GM12878 (cell line): Measurements from ENCODE around the gene COPB1. TPM values are rescaled to one million over a fixed set of nuclear protein-coding genes. Genes with fewer than 3 reads are reported as not detected.

ENCODE experiments used
- ATF3 ChIP-seq: IDR thresholded peaks from 2 replicates; pipeline ENCODE4 v1.6.1; 2011; ENCODE audit warnings: low read depth, mild to moderate bottlenecking, low read length, moderate library complexity, borderline replicate concordance; ENCODE audit errors: extremely low read depth
- BMI1 ChIP-seq: fragments of 450-650 bp; IDR thresholded peaks from 2 replicates; pipeline ENCODE4 v1.6.1; 2016; ENCODE audit warnings: mild to moderate bottlenecking, moderate library complexity, borderline replicate concordance
- CEBPZ ChIP-seq: fragments of 150-350 bp; IDR thresholded peaks from 2 replicates; pipeline ENCODE4 v1.6.1; 2016; ENCODE audit warnings: low read depth, low read length
- ETV6 ChIP-seq, 2 experiments: fragments of 450-650 bp in 1 of 2; IDR thresholded peaks in 1 of 2; conservative IDR thresholded peaks in 1 of 2; 2 replicates each; pipeline ENCODE4 v1.6.1; 2014; ENCODE audit warnings: antibody characterized with exemption in 1 of 2, borderline replicate concordance in 1 of 2, low read depth in 1 of 2, mild to moderate bottlenecking in 1 of 2, moderate library complexity in 1 of 2
- MEF2B ChIP-seq: fragments of 450-650 bp; IDR thresholded peaks from 2 replicates; pipeline ENCODE4 v1.6.1; 2018; ENCODE audit warnings: mild to moderate bottlenecking, moderate library complexity; ENCODE audit not compliant: partially characterized antibody, poor library complexity, severe bottlenecking
- MLLT1 ChIP-seq: fragments of 450-650 bp; IDR thresholded peaks from 2 replicates; pipeline ENCODE4 v1.6.1; 2016; ENCODE audit warnings: mild to moderate bottlenecking
- MTA3 ChIP-seq: IDR thresholded peaks from 2 replicates; pipeline ENCODE4 v1.6.1; 2012; ENCODE audit warnings: low read length, inconsistent platforms, borderline replicate concordance
- NKRF ChIP-seq: fragments of 450-650 bp; conservative IDR thresholded peaks from 2 replicates; pipeline ENCODE4 v1.6.1; 2017; ENCODE audit warnings: mild to moderate bottlenecking, moderate library complexity
- NR2C1 ChIP-seq: fragments of 450-650 bp; IDR thresholded peaks from 2 replicates; pipeline ENCODE4 v1.6.1; 2017; ENCODE audit warnings: antibody characterized with exemption, mild to moderate bottlenecking, moderate library complexity
- PAX8 ChIP-seq: fragments of 450-650 bp; IDR thresholded peaks from 2 replicates; pipeline ENCODE4 v1.6.1; 2017; ENCODE audit warnings: mild to moderate bottlenecking, moderate library complexity
- RAD21 ChIP-seq: IDR thresholded peaks from 2 replicates; pipeline ENCODE4 v1.6.1; 2011; ENCODE audit warnings: mild to moderate bottlenecking, low read depth, low read length, moderate library complexity; ENCODE audit not compliant: insufficient read depth
- SUPT20H ChIP-seq: IDR thresholded peaks from 2 replicates; pipeline ENCODE4 v1.6.1; 2011; ENCODE audit warnings: low read depth, mild to moderate bottlenecking, low read length, moderate library complexity, borderline replicate concordance; ENCODE audit not compliant: control insufficient read depth
- SUZ12 ChIP-seq: fragments of 200-600 bp; sonication (generic); IDR thresholded peaks from one replicate; pipeline ENCODE4 v1.6.1; 2018; ENCODE audit warnings: antibody characterized with exemption, mild to moderate bottlenecking; ENCODE audit not compliant: unreplicated experiment
- TCF12 ChIP-seq: IDR thresholded peaks from 2 replicates; pipeline ENCODE4 v1.6.1; 2011; ENCODE audit warnings: low read depth, mild to moderate bottlenecking, low read length
- ZNF274 ChIP-seq: IDR thresholded peaks from one replicate; pipeline ENCODE4 v1.8.0; 2011; ENCODE audit not compliant: insufficient read length, insufficient read depth
- ZNF384 ChIP-seq: IDR thresholded peaks from 2 replicates; pipeline ENCODE4 v1.6.1; 2012; ENCODE audit warnings: low read depth, mild to moderate bottlenecking, low read length, improper control_type of control experiment, borderline replicate concordance
- ZNF592 ChIP-seq: fragments of 450-650 bp; IDR thresholded peaks from 2 replicates; pipeline ENCODE4 v1.6.1; 2017; ENCODE audit warnings: mild to moderate bottlenecking, moderate library complexity
- polyA plus RNA-seq, 11 experiments: library from polyadenylated mRNA; depleted of rRNA in 4 of 11; unstranded in 6 of 11; stranded (reverse) in 5 of 11; fragments of >200 nt; fragmentation: Nextera tagmentation in 4 of 11; fragmentation: Illumina TruSeq in 1 of 11; extraction: Ambion mirVana in 4 of 11; extraction: Trizol in 1 of 11; gene quantifications; 1 replicate in 1 of 11; 2 replicates in 10 of 11; pipeline versions ENCODE4 v1.2.1 to v1.2.3, GENCODE V29; 2011 to 2016; ENCODE audit warnings: inconsistent platforms in 2 of 11, missing spikeins in 2 of 11, low read depth in 1 of 11
- total RNA-seq, 4 experiments: library from RNA; depleted of rRNA in 3 of 4; stranded (reverse); fragments of >200 nt in 3 of 4; fragmentation: Illumina TruSeq in 1 of 4; extraction: Trizol in 1 of 4; gene quantifications; 2 replicates each; pipeline versions ENCODE4 v1.2.1 to v1.2.3, GENCODE V29; 2013 to 2021

COPB1 gene
- total and polyA plus RNA-seq, 10 of the 15 experiments (the other 5 are each of a cell fraction or from before 2014, with no cell fraction given) = 67.0 to 149 (median 109) TPM

GRCh38 chr11:14544611-14545010 lies 45.0 kb upstream of the COPB1 start (continued):
- TF ChIP-seq ETV6 (conservative IDR thresholded peaks at IDR 0.05 in 1 of 2, IDR thresholded peaks at IDR 0.05 in 1 of 2; ENCODE audit: borderline replicate concordance in 1 of 2, low read depth in 1 of 2) = peak in 1 of 2 experiments; percentile 77; a peak in 1 of 4 replicates
- no peak for TF ChIP-seq NKRF
- TF ChIP-seq MEF2B = peak; percentile 84
- TF ChIP-seq ZNF384 = no peak
- no peak for TF ChIP-seq SUZ12
- TF ChIP-seq BMI1 = peak; percentile 37; the same call in 1 of the 2 replicates
- no peak for TF ChIP-seq PAX8
- TF ChIP-seq SUPT20H = no peak
- TF ChIP-seq NR2C1 = no peak
- no peak for TF ChIP-seq RAD21
- no peak for TF ChIP-seq CEBPZ
- no peak for TF ChIP-seq ZNF274
- TF ChIP-seq MTA3 = 0 out of 2 replicates have a peak, but pooled peaks have one; percentile 60
- TF ChIP-seq MLLT1 = no peak
- no peak for TF ChIP-seq TCF12
- TF ChIP-seq ZNF592 = peak; percentile 28; the same call in 1 of the 2 replicates
- TF ChIP-seq ATF3 = no peak
